Spleen (tissue), 11 donors: ENCODE results near the gene USHBP1. TPM values are rescaled to one million over a fixed set of nuclear protein-coding genes. Genes with fewer than 3 reads are reported as not detected.

Source experiments
- DNase-seq: peaks from one replicate; pipeline ENCODE4 v3.0.0-alpha.2; 2020
- H3K27ac ChIP-seq, 8 donors: fragments of 200-600 bp; sonication (generic) in 7 of 8; 1 replicate in 4 of 8; 2 replicates in 4 of 8; pipeline versions ENCODE4 v1.5.0 to v1.8.0; 2016 to 2021; ENCODE audit warnings: inconsistent platforms in 4 of 8, mild to moderate bottlenecking in 4 of 8, moderate library complexity in 1 of 8
- H3K27me3 ChIP-seq, 7 donors: fragments of 200-600 bp; sonication (generic) in 6 of 7; replicated peaks in 1 of 7; 1 replicate in 4 of 7; 2 replicates in 3 of 7; pipeline versions ENCODE4 v1.5.0 to v1.8.0; 2016 to 2021; ENCODE audit warnings: inconsistent platforms in 3 of 7, mild to moderate bottlenecking in 1 of 7
- H3K36me3 ChIP-seq, 6 donors: fragments of 200-600 bp; sonication (generic) in 5 of 6; 1 replicate in 4 of 6; 2 replicates in 2 of 6; pipeline versions ENCODE4 v1.5.0 to v1.8.0; 2016 to 2021; ENCODE audit warnings: inconsistent platforms in 2 of 6
- H3K4me1 ChIP-seq, 6 donors: fragments of 200-600 bp; sonication (generic) in 5 of 6; 1 replicate in 3 of 6; 2 replicates in 3 of 6; pipeline versions ENCODE4 v1.5.0 to v1.8.0; 2016 to 2021; ENCODE audit warnings: inconsistent platforms in 3 of 6
- H3K4me3 ChIP-seq, 8 donors: fragments of 200-600 bp; sonication (generic) in 7 of 8; 1 replicate in 4 of 8; 2 replicates in 4 of 8; pipeline versions ENCODE4 v1.5.0 to v1.8.0; 2016 to 2021; ENCODE audit warnings: inconsistent platforms in 4 of 8, mild to moderate bottlenecking in 4 of 8, moderate library complexity in 2 of 8
- H3K9me3 ChIP-seq, 8 donors: fragments of 200-600 bp; sonication (generic) in 7 of 8; 1 replicate in 4 of 8; 2 replicates in 4 of 8; pipeline versions ENCODE4 v1.5.0 to v1.8.0; 2016 to 2021; ENCODE audit warnings: inconsistent platforms in 4 of 8
- POLR2A ChIP-seq, 3 donors: fragments of 450-650 bp; IDR thresholded peaks; one replicate each; pipeline ENCODE4 v1.5.1; 2017; ENCODE audit warnings: antibody characterized with exemption in 3 of 3, mild to moderate bottlenecking in 1 of 3
- POLR2AphosphoS5 ChIP-seq, 3 donors: sonication (generic); formaldehyde crosslinking; IDR thresholded peaks; one replicate each; pipeline ENCODE4 v1.5.1; 2017; ENCODE audit warnings: antibody characterized with exemption in 3 of 3
- WGBS, 5 donors: extraction: QIAGEN DNeasy Blood & Tissue Kit in 3 of 5; methylation state at CpG; one replicate each; pipeline versions ENCODE4 v1.1.5 to v1.1.7; 2013 to 2018; 5-methylcytosine and 5-hydroxymethylcytosine counted together
- intact Hi-C: fragments of 100-400 bp; cut with DNase I; formaldehyde crosslinking; loops from one replicate; pipeline ENCODE4 v1.15.0; 2023; ENCODE audit warnings: low total_unique reads
- polyA plus RNA-seq, 3 donors: library from polyadenylated mRNA; stranded (reverse); fragments of 200-250 nt; gene quantifications; one replicate each; pipeline ENCODE4 v1.2.1, GENCODE V29; 2013
- total RNA-seq, 7 donors: library from RNA; depleted of rRNA in 3 of 7; stranded (reverse); fragments of >200 nt in 3 of 7; fragmentation: NEBNext Ultra II Directional in 4 of 7; extraction: Animal tissue kit (Norgen Biotek cat#: 25700) in 4 of 7; gene quantifications; one replicate each; pipeline versions ENCODE4 v1.1.0 to v1.2.1, GENCODE V29; 2016 to 2021
- TF ChIP-seq, protein P1 (sequence below), 11 experiments: fragments of 200-600 bp in 7 of 11; fragments of 450-650 bp in 4 of 11; sonication (generic) in 4 of 11; IDR thresholded peaks in 8 of 11; conservative IDR thresholded peaks in 3 of 11; 1 replicate in 7 of 11; 2 replicates in 4 of 11; pipeline versions ENCODE4 v1.4.0 to v1.8.0; 2016 to 2021; ENCODE audit warnings: antibody characterized with exemption in 11 of 11, inconsistent platforms in 4 of 11, mild to moderate bottlenecking in 1 of 11
- donor health status: healthy with polysubstance abuse.
- donor health status: DM: no; HTN: no; CAD: no; lungs with moderate emphysema.
- donor health status: DM: no; HTN: no; CAD: no.
- donor health status: Bipolar disorder and iron deficiency.
- donor health status: healthy.
- donor health status: DM: no; HTN: no; CAD: no.
- donor health status: DM: yes; HTN: yes; CAD: no.

Gene USHBP1
- total and polyA plus RNA-seq, 10 donors: 3.1 to 16.6 (median 8.3) TPM

- TF ChIP-seq POLR2AphosphoS5 (IDR thresholded peaks at IDR 0.05) (no peak), POLR2A (IDR thresholded peaks at IDR 0.05) (no peak)
- TF ChIP-seq, protein P1, sequence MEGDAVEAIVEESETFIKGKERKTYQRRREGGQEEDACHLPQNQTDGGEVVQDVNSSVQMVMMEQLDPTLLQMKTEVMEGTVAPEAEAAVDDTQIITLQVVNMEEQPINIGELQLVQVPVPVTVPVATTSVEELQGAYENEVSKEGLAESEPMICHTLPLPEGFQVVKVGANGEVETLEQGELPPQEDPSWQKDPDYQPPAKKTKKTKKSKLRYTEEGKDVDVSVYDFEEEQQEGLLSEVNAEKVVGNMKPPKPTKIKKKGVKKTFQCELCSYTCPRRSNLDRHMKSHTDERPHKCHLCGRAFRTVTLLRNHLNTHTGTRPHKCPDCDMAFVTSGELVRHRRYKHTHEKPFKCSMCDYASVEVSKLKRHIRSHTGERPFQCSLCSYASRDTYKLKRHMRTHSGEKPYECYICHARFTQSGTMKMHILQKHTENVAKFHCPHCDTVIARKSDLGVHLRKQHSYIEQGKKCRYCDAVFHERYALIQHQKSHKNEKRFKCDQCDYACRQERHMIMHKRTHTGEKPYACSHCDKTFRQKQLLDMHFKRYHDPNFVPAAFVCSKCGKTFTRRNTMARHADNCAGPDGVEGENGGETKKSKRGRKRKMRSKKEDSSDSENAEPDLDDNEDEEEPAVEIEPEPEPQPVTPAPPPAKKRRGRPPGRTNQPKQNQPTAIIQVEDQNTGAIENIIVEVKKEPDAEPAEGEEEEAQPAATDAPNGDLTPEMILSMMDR (IDR thresholded peaks at IDR 0.05 in 8 of 11, conservative IDR thresholded peaks at IDR 0.05 in 3 of 11): no peak
- peaks cover 0 to 26% (median 14%) of the 10 kb centered on the region in 7 donors for H3K27me3 ChIP-seq
- intact Hi-C loops: loop anchor here (2.0 kb wide), 1 partner anchor 217 kb away; no protein-coding TSS in a partner anchor
- no peak overlapping the region for H3K27ac ChIP-seq
- no peak for DNase-seq
- no peaks in the 10 kb centered on the region for H3K9me3 ChIP-seq
- peaks cover 0 to 37% (median 5%) of the 10 kb centered on the region in 6 donors for H3K36me3 ChIP-seq
- 80 to 97% (median 91%) methylated on average over 1 to 7 of the region's 7 CpGs for WGBS, 5 donors
- peaks cover 11 to 24% (median 19%) of the 10 kb centered on the region in 6 donors for H3K4me1 ChIP-seq
- H3K4me3 ChIP-seq: no peak overlapping the region
Measured at GRCh38 chr19:17283504-17283996, 19.0 kb upstream of the USHBP1 start.

DNA sequence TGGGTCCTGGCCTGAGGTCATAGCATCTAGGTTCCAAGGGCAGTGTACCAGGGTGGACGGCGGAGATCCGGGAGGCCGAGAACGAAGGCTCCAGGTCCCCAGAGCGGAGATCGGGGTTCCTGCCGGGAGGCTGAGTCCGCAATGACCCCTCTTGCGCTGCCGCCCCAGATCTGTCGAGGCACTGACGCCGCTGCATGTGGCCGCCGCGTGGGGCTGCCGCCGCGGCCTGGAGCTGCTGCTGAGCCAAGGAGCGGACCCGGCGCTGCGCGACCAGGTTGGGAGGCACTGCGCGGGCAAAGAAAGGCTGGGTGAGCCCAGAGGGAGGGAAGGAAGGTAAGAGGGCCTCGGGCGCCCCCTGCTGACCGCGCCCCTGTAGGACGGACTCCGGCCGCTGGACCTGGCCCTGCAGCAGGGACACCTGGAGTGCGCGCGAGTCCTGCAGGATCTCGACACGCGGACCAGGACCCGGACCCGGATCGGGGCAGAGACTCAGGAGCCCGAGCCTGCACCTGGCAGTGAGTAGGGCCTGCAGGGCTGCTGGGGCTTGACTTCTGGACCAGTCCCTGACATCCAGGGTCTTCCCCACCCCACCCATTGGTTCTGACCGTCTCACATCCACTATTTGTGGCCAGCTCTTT lies 18.1 kb upstream of the USHBP1 start:
- Histone ChIP-seq H3K4me3 (peak overlapping the region; percentile 37 to 78 (median 57)), H3K27ac (peak overlapping the region in 4 of 8 donors; percentile 41 to 80 (median 54))
- intact Hi-C loops: loop anchor here (2.0 kb wide), 1 partner anchor 216 kb away; no protein-coding TSS in a partner anchor

DNA sequence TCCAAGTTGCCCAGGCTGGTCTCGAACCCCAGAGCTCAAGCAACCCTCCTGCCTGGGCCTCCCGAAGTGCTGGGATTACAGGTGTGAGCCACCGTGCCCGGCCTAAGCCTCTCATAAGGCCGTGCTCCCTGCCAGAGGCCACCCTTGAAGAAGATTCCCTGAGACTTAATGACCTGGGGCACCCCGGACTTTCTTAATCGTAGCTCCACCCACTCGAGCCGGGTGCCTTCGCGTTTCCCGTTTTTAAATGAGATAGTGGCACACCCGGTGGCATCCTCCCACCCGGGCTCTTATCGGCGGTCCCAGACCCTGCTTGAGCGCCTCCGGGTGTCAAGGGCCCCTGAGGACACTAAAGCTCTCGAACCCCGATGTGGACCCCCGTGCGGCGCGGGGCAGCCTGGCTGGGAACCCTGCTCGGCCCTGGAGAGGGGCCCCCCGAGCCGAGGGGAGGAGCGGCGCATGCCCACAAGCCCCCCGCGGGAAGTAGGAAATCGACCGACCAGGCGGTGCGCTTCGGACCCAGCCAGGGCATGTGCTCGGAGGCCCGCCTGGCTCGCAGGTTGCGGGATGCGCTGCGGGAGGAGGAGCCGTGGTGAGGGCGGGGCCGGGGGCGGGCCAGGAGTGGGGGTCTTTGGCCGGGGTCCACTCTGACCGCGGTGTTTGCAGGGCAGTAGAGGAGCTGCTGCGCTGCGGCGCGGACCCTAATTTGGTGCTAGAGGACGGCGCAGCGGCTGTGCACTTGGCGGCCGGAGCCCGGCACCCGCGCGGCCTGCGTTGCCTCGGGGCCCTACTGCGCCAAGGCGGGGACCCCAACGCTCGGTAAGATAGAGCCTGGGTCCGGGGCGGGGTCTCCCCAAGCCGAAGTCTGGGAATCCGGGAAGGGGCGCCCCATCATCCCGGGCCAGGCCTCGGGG lies 17.1 kb upstream of the USHBP1 start, which contains the start of gene ANKLE1:
ANKLE1 (plus strand) TSS at position 511 of the 914 bp plus-strand sequence; CDS start at position 531, 20 bp downstream.
- H3K4me3 ChIP-seq: peak within 1 kb of the TSS; percentile 37 to 78 (median 57)
- H3K9me3 ChIP-seq: no peaks in the 10 kb centered on the region
- peak within 1 kb of the TSS in 5 of 8 donors; percentile 15 to 80 (median 51) for H3K27ac ChIP-seq
- H3K27me3 ChIP-seq: peaks cover 0 to 24% (median 14%) of the 10 kb centered on the region in 7 donors
- WGBS, 5 donors: 1 to 34% (median 5%) methylated on average over 18 to 75 of the region's 75 CpGs
- TF ChIP-seq POLR2AphosphoS5 (IDR thresholded peaks at IDR 0.05): peak; percentile 37 to 74 (median 58)
- TF ChIP-seq, protein P1 (IDR thresholded peaks at IDR 0.05 in 8 of 11, conservative IDR thresholded peaks at IDR 0.05 in 3 of 11): no peak
- DNase-seq: peak; percentile 89
- intact Hi-C loops: loop anchor here (2.0 kb wide), 1 partner anchor 215 kb away; no protein-coding TSS in a partner anchor
- peaks cover 0 to 56% (median 16%) of the 10 kb centered on the region in 6 donors for H3K36me3 ChIP-seq
- H3K4me1 ChIP-seq: peaks cover 11 to 24% (median 19%) of the 10 kb centered on the region in 6 donors

More for the DNA sequence above, 18.1 kb upstream of the USHBP1 start:
- TF ChIP-seq POLR2A (IDR thresholded peaks at IDR 0.05) (no peak), POLR2AphosphoS5 (IDR thresholded peaks at IDR 0.05) (peak; percentile 55 to 78 (median 64))
- TF ChIP-seq, protein P1 (IDR thresholded peaks at IDR 0.05 in 8 of 11, conservative IDR thresholded peaks at IDR 0.05 in 3 of 11): peak; percentile 86 to 98 (median 95)
- DNase-seq: peak; percentile 95
- no peaks in the 10 kb centered on the region for H3K9me3 ChIP-seq
- peaks cover 0 to 47% (median 7%) of the 10 kb centered on the region in 6 donors for H3K36me3 ChIP-seq
- 3 to 5% (median 4%) methylated on average over 43 to 45 of the region's 45 CpGs for WGBS, 5 donors
- H3K27me3 ChIP-seq: peaks cover 0 to 24% (median 14%) of the 10 kb centered on the region in 7 donors
- peaks cover 11 to 24% (median 19%) of the 10 kb centered on the region in 6 donors for H3K4me1 ChIP-seq
